OCI-LY1 (cell line): ENCODE data around the gene SEMA3D.

Experiments
- H2AFZ ChIP-seq: fragments of 200-600 bp; sonication (generic), shearing (Covaris generic); 2 replicates; pipeline ENCODE4 v1.6.0; 2014; ENCODE audit warnings: antibody characterized with exemption, mild to moderate bottlenecking, low read length
- H3F3A ChIP-seq: fragments of 200-600 bp; sonication (generic), shearing (Covaris generic); 2 replicates; pipeline ENCODE4 v1.6.0; 2014; ENCODE audit warnings: mild to moderate bottlenecking, antibody characterized with exemption, low read length, moderate library complexity; ENCODE audit not compliant: insufficient read depth
- H3K27ac ChIP-seq: fragments of 200-600 bp; sonication (generic); 2 replicates; pipeline ENCODE4 v1.5.1; 2014; ENCODE audit warnings: low read length, mixed run types, mild to moderate bottlenecking, low read depth; ENCODE audit not compliant: poor library complexity, severe bottlenecking
- H3K27me3 ChIP-seq: fragments of 200-600 bp; sonication (generic); 2 replicates; pipeline ENCODE4 v1.6.0; 2014; ENCODE audit warnings: antibody characterized with exemption, mild to moderate bottlenecking, low read length, moderate library complexity; ENCODE audit not compliant: insufficient read depth
- H3K36me3 ChIP-seq: fragments of 200-600 bp; sonication (generic); 2 replicates; pipeline ENCODE4 v1.6.1; 2014; ENCODE audit warnings: mild to moderate bottlenecking, antibody characterized with exemption, low read length, moderate library complexity, mixed read lengths; ENCODE audit not compliant: insufficient read depth
- H3K4me1 ChIP-seq: fragments of 200-600 bp; sonication (generic); 2 replicates; pipeline ENCODE4 v1.5.1; 2014; ENCODE audit warnings: mild to moderate bottlenecking, low read length, moderate library complexity; ENCODE audit not compliant: insufficient read depth, severe bottlenecking
- H3K4me2 ChIP-seq: fragments of 200-600 bp; sonication (generic), shearing (Covaris generic); 2 replicates; pipeline ENCODE4 v1.6.1; 2014; ENCODE audit warnings: low read length
- H3K4me3 ChIP-seq: fragments of 200-600 bp; sonication (generic); 2 replicates; pipeline ENCODE4 v1.5.1; 2014; ENCODE audit warnings: low read length, low read depth, mild to moderate bottlenecking, mixed read lengths; ENCODE audit not compliant: poor library complexity, severe bottlenecking
- H3K79me2 ChIP-seq: fragments of 200-600 bp; shearing (Covaris generic); 2 replicates; pipeline ENCODE4 v1.6.1; 2016; ENCODE audit warnings: mixed run types, low read length, mixed read lengths; ENCODE audit not compliant: insufficient read depth
- H3K9ac ChIP-seq: fragments of 200-600 bp; sonication (generic), shearing (Covaris generic); 2 replicates; pipeline ENCODE4 v1.6.1; 2014; ENCODE audit warnings: mild to moderate bottlenecking, low read length, mixed read lengths
- H3K9me2 ChIP-seq: fragments of 200-600 bp; sonication (generic), shearing (Covaris generic); 2 replicates; pipeline ENCODE4 v1.6.1; 2014; ENCODE audit warnings: low read depth, mild to moderate bottlenecking, low read length, mixed read lengths
- H3K9me3 ChIP-seq: fragments of 200-600 bp; shearing (Covaris generic); 2 replicates; pipeline ENCODE4 v1.6.1; 2014; ENCODE audit warnings: low read length, mixed read lengths
- H4K20me1 ChIP-seq: fragments of 200-600 bp; sonication (generic), shearing (Covaris generic); 2 replicates; pipeline ENCODE4 v1.6.0; 2016; ENCODE audit warnings: mild to moderate bottlenecking, low read length; ENCODE audit not compliant: insufficient read depth
- CTCF ChIP-seq: fragments of 200-600 bp; sonication (generic), shearing (Covaris generic); IDR thresholded peaks from 2 replicates; pipeline ENCODE4 v1.5.1; 2017; ENCODE audit warnings: mild to moderate bottlenecking, antibody characterized with exemption, low read length, moderate library complexity, mixed read lengths
- EZH2 ChIP-seq: fragments of 200-600 bp; sonication (generic), shearing (Covaris generic); IDR thresholded peaks from 2 replicates; pipeline ENCODE4 v1.8.0; 2017; ENCODE audit warnings: borderline replicate concordance, mixed run types, mild to moderate bottlenecking, antibody characterized with exemption, low read length, moderate library complexity, mixed read lengths

Gene SEMA3D

GRCh38 chr7:84975586-84976185, 211.2 kb downstream of the SEMA3D start:
- H3K9me3 ChIP-seq = no peaks in the 10 kb centered on the region
- TF ChIP-seq CTCF (no peak), EZH2 (no peak)
- H3K27ac ChIP-seq = no peak overlapping the region
- H3K9me2 ChIP-seq = no peaks in the 10 kb centered on the region
- H2AFZ ChIP-seq = no peak overlapping the region
- no peak overlapping the region for H3K9ac ChIP-seq
- no peaks in the 10 kb centered on the region for H3K27me3 ChIP-seq
- H3K79me2 ChIP-seq = no peaks in the 10 kb centered on the region
- no peaks in the 10 kb centered on the region for H3F3A ChIP-seq
- no peak overlapping the region for H3K4me2 ChIP-seq
- no peaks in the 10 kb centered on the region for H4K20me1 ChIP-seq
- H3K4me3 ChIP-seq = no peak overlapping the region
- no peaks in the 10 kb centered on the region for H3K4me1 ChIP-seq
- no peaks in the 10 kb centered on the region for H3K36me3 ChIP-seq

- Histone ChIP-seq H3K36me3 (no peaks in the 10 kb centered on the region), H3K4me1 (no peaks in the 10 kb centered on the region), H2AFZ (no peak overlapping the region), H3K4me2 (no peak overlapping the region), H3K27ac (no peak overlapping the region), H3F3A (no peaks in the 10 kb centered on the region), H3K9me3 (no peaks in the 10 kb centered on the region), H3K9ac (no peak overlapping the region), H3K9me2 (no peaks in the 10 kb centered on the region), H3K4me3 (no peak overlapping the region), H4K20me1 (no peaks in the 10 kb centered on the region), H3K79me2 (no peaks in the 10 kb centered on the region), H3K27me3 (no peaks in the 10 kb centered on the region)
- TF ChIP-seq CTCF (no peak), EZH2 (no peak)
Observed at GRCh38 chr7:84971360-84971759, 215.5 kb downstream of the SEMA3D start.

- Histone ChIP-seq H3K9me2 (no peaks in the 10 kb centered on the region), H3K27ac (no peak overlapping the region), H3K4me2 (no peak overlapping the region), H3K27me3 (no peaks in the 10 kb centered on the region), H3K9ac (no peak overlapping the region), H3F3A (no peaks in the 10 kb centered on the region), H3K4me3 (no peak overlapping the region), H3K79me2 (no peaks in the 10 kb centered on the region), H3K9me3 (no peaks in the 10 kb centered on the region), H4K20me1 (no peaks in the 10 kb centered on the region), H3K4me1 (no peaks in the 10 kb centered on the region), H3K36me3 (no peaks in the 10 kb centered on the region), H2AFZ (no peak overlapping the region)
- TF ChIP-seq EZH2 (no peak), CTCF (no peak)
Observed at GRCh38 chr7:84970670-84971069, 216.2 kb downstream of the SEMA3D start.
